Omental fat pad (tissue), 4 donors: ENCODE results near the gene S100B. TPM values are rescaled to one million over a fixed set of nuclear protein-coding genes. Genes with fewer than 3 reads are reported as not detected.

ENCODE experiments used
- ATAC-seq: fragments of 150-250 bp; one replicate; pipeline ENCODE4 v1.9.1; 2016; ENCODE audit warnings: mild to moderate bottlenecking, moderate library complexity; ENCODE audit not compliant: low FRiP score
- DNase-seq: peaks from one replicate; pipeline ENCODE4 v3.0.0-alpha.2; 2019; ENCODE audit warnings: low spot score
- CTCF ChIP-seq, 3 donors: fragments of 450-650 bp; IDR thresholded peaks; one replicate each; pipeline ENCODE4 v1.5.1; 2016 to 2017; ENCODE audit warnings: antibody characterized with exemption in 3 of 3, mild to moderate bottlenecking in 3 of 3, moderate library complexity in 2 of 3
- total RNA-seq, 4 donors: library from RNA; depleted of rRNA; stranded (reverse); fragments of >200 nt; gene quantifications; one replicate each; pipeline ENCODE4 v1.1.0, GENCODE V29; 2016

The S100B gene
- total RNA-seq, 4 donors from 2014 or later = 75.0 to 252 (median 113) TPM

DNA sequence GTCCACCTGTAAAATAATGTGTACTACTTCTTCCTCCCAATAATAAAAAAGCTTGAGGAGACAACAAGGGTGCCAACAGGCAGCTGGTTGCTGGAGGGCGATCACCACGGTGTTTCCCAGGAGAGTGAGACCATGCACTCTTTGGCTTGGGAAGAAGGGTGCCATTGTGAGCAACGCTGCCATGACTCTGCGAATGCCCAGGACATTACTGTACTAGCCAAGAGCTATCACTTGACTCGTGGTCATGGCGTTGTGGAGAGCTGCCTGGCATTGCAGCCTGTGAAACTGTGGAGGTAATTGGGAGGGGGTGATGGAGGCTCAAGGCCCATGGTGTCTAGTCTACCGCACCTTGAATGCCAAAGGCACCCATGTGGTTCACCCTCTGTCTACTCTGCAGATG lies 16.0 kb upstream of the S100B start:
- no peak for DNase-seq
- no peak for TF ChIP-seq CTCF (IDR thresholded peaks at IDR 0.05)
- no peak for ATAC-seq

GRCh38 chr21:46619846-46620245 lies 15.0 kb upstream of the S100B start:
- ATAC-seq = no peak
- no peak for DNase-seq
- TF ChIP-seq CTCF (IDR thresholded peaks at IDR 0.05) = no peak

GRCh38 chr21:46618738-46619379 lies 14.0 kb upstream of the S100B start:
- ATAC-seq (no peak), DNase-seq (no peak)
- TF ChIP-seq CTCF (IDR thresholded peaks at IDR 0.05) = no peak

- DNase-seq = no peak
These were observed 12.6 kb upstream of the S100B start for GRCh38 chr21:46617267-46618051.

DNA sequence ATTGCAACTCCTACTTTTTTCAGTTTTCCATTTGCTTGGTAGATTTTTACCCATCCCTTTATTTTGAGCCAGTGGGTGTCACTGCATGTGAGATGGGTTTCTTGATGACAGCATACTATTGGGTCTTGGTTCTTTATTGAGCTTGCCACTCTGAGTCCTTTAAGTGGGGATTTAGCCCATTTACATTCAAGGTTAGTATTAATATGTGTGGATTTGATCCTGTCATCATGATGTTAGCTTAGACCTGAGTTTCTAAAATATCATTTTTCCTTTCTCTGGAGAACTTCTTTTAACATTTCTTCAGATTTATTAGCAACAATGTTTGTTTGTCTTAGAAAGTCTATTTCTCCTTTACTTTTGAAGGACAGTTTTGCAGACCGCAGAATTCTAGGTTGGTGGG lies 11.8 kb upstream of the S100B start:
- no peak for ATAC-seq
- DNase-seq = no peak
- TF ChIP-seq CTCF (IDR thresholded peaks at IDR 0.05) = no peak

More at GRCh38 chr21:46617267-46618051, 12.6 kb upstream of the S100B start:
- no peak for TF ChIP-seq CTCF (IDR thresholded peaks at IDR 0.05)
- no peak for ATAC-seq

- no peak for TF ChIP-seq CTCF (IDR thresholded peaks at IDR 0.05)
- ATAC-seq (no peak), DNase-seq (no peak)
These were observed 11.2 kb upstream of the S100B start for GRCh38 chr21:46616050-46616449.

- no peak for DNase-seq
- ATAC-seq = no peak
- no peak for TF ChIP-seq CTCF (IDR thresholded peaks at IDR 0.05)
These were observed 8.5 kb upstream of the S100B start for GRCh38 chr21:46613391-46613790.
